Gastroesophageal sphincter (tissue), 3 donors: ENCODE measurements around the gene AMY1B.
"Not testable (repeated sequence)": the region's sequence is repeated elsewhere in the genome, so short reads cannot be mapped to it uniquely, and the experiment has no call there.

Experiments used
- POLR2AphosphoS5 ChIP-seq: sonication (generic); formaldehyde crosslinking; IDR thresholded peaks from one replicate; pipeline ENCODE4 v1.6.1; 2017; ENCODE audit warnings: antibody characterized with exemption
- TF ChIP-seq, protein P1 (sequence below), 4 experiments: fragments of 200-600 bp in 2 of 4; fragments of 450-650 bp in 2 of 4; sonication (generic) in 1 of 4; IDR thresholded peaks; one replicate each; pipeline ENCODE4 v1.5.1; 2017 to 2019; ENCODE audit warnings: antibody characterized with exemption in 4 of 4, mild to moderate bottlenecking in 2 of 4, moderate library complexity in 2 of 4

DNA sequence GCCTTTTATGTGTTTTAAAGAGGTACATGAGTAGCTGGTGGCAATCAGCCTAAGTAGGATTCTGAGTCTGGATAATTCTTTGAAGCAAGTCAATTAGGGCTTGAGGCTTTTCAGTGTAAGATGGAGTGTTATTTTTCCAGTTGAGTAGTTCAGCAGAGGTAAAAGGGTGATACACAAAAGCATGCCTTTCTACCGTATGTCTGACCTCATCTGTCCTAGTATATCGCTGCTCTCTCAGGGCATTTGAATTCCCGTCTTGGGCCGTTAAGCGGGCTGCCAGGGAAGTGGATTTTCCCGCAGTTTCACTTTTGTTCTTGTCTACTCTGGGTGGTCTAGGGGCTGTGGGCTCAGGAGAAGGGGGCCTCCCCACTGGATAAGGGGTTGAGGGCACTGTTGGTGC is 41.9 kb downstream of the AMY1B start:
- not testable (repeated sequence) for TF ChIP-seq POLR2AphosphoS5
- TF ChIP-seq, protein P1, sequence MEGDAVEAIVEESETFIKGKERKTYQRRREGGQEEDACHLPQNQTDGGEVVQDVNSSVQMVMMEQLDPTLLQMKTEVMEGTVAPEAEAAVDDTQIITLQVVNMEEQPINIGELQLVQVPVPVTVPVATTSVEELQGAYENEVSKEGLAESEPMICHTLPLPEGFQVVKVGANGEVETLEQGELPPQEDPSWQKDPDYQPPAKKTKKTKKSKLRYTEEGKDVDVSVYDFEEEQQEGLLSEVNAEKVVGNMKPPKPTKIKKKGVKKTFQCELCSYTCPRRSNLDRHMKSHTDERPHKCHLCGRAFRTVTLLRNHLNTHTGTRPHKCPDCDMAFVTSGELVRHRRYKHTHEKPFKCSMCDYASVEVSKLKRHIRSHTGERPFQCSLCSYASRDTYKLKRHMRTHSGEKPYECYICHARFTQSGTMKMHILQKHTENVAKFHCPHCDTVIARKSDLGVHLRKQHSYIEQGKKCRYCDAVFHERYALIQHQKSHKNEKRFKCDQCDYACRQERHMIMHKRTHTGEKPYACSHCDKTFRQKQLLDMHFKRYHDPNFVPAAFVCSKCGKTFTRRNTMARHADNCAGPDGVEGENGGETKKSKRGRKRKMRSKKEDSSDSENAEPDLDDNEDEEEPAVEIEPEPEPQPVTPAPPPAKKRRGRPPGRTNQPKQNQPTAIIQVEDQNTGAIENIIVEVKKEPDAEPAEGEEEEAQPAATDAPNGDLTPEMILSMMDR (IDR thresholded peaks at IDR 0.05) = not testable (repeated sequence)
